ENCODE results near the gene MYO3B. TPM values are rescaled to one million over a fixed set of nuclear protein-coding genes. Genes with fewer than 3 reads are reported as not detected.

Gene MYO3B
- polyA plus RNA-seq, 1 of the 3 experiments (the other 2 are of a cell fraction) = not detected

DNA sequence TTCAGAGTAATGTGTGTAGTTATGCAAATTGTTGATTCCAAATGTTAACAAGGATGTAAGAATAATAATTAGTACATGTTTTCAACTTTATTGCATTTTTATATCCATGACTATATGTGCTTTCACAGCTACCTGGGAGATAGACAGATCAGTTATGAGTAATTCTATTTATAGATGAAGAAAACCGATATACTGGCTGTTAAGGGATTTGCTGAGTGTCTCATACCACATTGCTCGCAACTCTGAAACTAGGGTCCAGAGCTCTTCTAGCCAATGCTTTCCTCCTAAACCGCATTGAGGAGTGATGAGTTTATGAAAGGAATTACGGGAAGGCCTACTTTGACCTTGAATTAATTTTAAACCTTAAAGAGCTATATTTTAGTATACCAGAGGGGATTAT lies 202.3 kb downstream of the MYO3B start:
- Histone ChIP-seq H2AFZ (ENCODE audit: low read depth) (no peak overlapping the region), H3K9me3 (no peaks in the 10 kb centered on the region), H3K36me3 (replicated peaks in 1 of 2; ENCODE audit: control insufficient read depth in 1 of 2, insufficient read depth in 2 of 2, low read length in 1 of 2) (no peaks in the 10 kb centered on the region), H3K4me1 (ENCODE audit: control insufficient read depth in 1 of 2, insufficient read depth in 2 of 2, low read depth in 1 of 2, low read length in 1 of 2) (no peaks in the 10 kb centered on the region), H3K9me2 (no peaks in the 10 kb centered on the region), H3K27me3 (ENCODE audit: insufficient read depth) (no peaks in the 10 kb centered on the region; the same call in 1 of the 2 replicates), H3F3A (replicated peaks; ENCODE audit: insufficient read depth) (no peaks in the 10 kb centered on the region), H3K4me2 (no peak overlapping the region), H3K4me3 (ENCODE audit: low read depth in 2 of 2, low read length in 1 of 2) (no peak overlapping the region), H3K27ac (ENCODE audit: low read depth in 2 of 2, low read length in 1 of 2) (no peak overlapping the region), H3K79me2 (ENCODE audit: insufficient read depth) (no peaks in the 10 kb centered on the region), H4K20me1 (ENCODE audit: insufficient read depth) (no peaks in the 10 kb centered on the region), H3K9ac (no peak overlapping the region)
- no peak for DNase-seq
- WGBS (ENCODE audit: low lambda C conversion rate) = 53% methylated on average over 4 of the region's 4 CpGs
- ChIA-PET POLR2A (no interaction called here), CTCF (interaction anchor here (1.1 to 5.0 kb wide), 4 partner anchors 10 to 434 kb away, joined by 11 to 56 read pairs (median 16); partner anchors contain the start of gene GAD1)
- TF ChIP-seq, protein P1, sequence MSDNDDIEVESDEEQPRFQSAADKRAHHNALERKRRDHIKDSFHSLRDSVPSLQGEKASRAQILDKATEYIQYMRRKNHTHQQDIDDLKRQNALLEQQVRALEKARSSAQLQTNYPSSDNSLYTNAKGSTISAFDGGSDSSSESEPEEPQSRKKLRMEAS (IDR thresholded peaks at IDR 0.05; ENCODE audit: low read depth) = no peak
- TF ChIP-seq TEAD4 (IDR thresholded peaks at IDR 0.05; ENCODE audit: borderline replicate concordance, insufficient read depth) (no peak), SMC3 (IDR thresholded peaks at IDR 0.05; ENCODE audit: low read depth, low read length) (no peak), RCOR1 (IDR thresholded peaks at IDR 0.05; ENCODE audit: low read length) (no peak), NRF1 (IDR thresholded peaks at IDR 0.05; ENCODE audit: low read depth, low read length) (no peak), MXI1 (IDR thresholded peaks at IDR 0.05; ENCODE audit: low read depth, low read length) (no peak), EP300 (IDR thresholded peaks at IDR 0.05; ENCODE audit: borderline replicate concordance in 1 of 2, low read depth in 1 of 2, low read length in 1 of 2) (no peak), RAD21 (IDR thresholded peaks at IDR 0.05; ENCODE audit: low read length) (no peak), TCF12 (IDR thresholded peaks at IDR 0.05) (no peak), NFIC (IDR thresholded peaks at IDR 0.05; ENCODE audit: borderline replicate concordance) (no peak), YY1 (IDR thresholded peaks at IDR 0.05; ENCODE audit: low read depth) (no peak), FOXJ3 (CRISPR knock-in tag; IDR thresholded peaks at IDR 0.05) (no peak), SIN3A (IDR thresholded peaks at IDR 0.05; ENCODE audit: borderline replicate concordance, low read depth, low read length) (no peak), RFX5 (IDR thresholded peaks at IDR 0.05; ENCODE audit: low read length) (no peak), FOSL2 (IDR thresholded peaks at IDR 0.05; ENCODE audit: borderline replicate concordance, low read depth) (no peak)
- TF ChIP-seq, protein P2, sequence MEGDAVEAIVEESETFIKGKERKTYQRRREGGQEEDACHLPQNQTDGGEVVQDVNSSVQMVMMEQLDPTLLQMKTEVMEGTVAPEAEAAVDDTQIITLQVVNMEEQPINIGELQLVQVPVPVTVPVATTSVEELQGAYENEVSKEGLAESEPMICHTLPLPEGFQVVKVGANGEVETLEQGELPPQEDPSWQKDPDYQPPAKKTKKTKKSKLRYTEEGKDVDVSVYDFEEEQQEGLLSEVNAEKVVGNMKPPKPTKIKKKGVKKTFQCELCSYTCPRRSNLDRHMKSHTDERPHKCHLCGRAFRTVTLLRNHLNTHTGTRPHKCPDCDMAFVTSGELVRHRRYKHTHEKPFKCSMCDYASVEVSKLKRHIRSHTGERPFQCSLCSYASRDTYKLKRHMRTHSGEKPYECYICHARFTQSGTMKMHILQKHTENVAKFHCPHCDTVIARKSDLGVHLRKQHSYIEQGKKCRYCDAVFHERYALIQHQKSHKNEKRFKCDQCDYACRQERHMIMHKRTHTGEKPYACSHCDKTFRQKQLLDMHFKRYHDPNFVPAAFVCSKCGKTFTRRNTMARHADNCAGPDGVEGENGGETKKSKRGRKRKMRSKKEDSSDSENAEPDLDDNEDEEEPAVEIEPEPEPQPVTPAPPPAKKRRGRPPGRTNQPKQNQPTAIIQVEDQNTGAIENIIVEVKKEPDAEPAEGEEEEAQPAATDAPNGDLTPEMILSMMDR (IDR thresholded peaks at IDR 0.05) = no peak
- TF ChIP-seq, protein P3, sequence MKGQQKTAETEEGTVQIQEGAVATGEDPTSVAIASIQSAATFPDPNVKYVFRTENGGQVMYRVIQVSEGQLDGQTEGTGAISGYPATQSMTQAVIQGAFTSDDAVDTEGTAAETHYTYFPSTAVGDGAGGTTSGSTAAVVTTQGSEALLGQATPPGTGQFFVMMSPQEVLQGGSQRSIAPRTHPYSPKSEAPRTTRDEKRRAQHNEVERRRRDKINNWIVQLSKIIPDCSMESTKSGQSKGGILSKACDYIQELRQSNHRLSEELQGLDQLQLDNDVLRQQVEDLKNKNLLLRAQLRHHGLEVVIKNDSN (IDR thresholded peaks at IDR 0.05; ENCODE audit: borderline replicate concordance, low read depth) = no peak
- TF ChIP-seq, protein P4, sequence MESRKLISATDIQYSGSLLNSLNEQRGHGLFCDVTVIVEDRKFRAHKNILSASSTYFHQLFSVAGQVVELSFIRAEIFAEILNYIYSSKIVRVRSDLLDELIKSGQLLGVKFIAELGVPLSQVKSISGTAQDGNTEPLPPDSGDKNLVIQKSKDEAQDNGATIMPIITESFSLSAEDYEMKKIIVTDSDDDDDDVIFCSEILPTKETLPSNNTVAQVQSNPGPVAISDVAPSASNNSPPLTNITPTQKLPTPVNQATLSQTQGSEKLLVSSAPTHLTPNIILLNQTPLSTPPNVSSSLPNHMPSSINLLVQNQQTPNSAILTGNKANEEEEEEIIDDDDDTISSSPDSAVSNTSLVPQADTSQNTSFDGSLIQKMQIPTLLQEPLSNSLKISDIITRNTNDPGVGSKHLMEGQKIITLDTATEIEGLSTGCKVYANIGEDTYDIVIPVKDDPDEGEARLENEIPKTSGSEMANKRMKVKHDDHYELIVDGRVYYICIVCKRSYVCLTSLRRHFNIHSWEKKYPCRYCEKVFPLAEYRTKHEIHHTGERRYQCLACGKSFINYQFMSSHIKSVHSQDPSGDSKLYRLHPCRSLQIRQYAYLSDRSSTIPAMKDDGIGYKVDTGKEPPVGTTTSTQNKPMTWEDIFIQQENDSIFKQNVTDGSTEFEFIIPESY (IDR thresholded peaks at IDR 0.05; ENCODE audit: borderline replicate concordance, low read depth) = no peak
- TF ChIP-seq, protein P5, sequence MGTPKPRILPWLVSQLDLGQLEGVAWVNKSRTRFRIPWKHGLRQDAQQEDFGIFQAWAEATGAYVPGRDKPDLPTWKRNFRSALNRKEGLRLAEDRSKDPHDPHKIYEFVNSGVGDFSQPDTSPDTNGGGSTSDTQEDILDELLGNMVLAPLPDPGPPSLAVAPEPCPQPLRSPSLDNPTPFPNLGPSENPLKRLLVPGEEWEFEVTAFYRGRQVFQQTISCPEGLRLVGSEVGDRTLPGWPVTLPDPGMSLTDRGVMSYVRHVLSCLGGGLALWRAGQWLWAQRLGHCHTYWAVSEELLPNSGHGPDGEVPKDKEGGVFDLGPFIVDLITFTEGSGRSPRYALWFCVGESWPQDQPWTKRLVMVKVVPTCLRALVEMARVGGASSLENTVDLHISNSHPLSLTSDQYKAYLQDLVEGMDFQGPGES (IDR thresholded peaks at IDR 0.05; ENCODE audit: low read depth, low read length) = no peak

Data from SK-N-SH (cell line).